HG02973 (cell line): ENCODE data around the gene VAMP4.

Source experiments
- ATAC-seq: cut with Tn5 transposase; IDR thresholded peaks from one replicate; pipeline ENCODE4 v1.9.1; 2021; ENCODE audit warnings: moderate library complexity; ENCODE audit not compliant: unreplicated experiment

The VAMP4 gene

GRCh38 chr1:171653796-171654195, 88.1 kb downstream of the VAMP4 start:
- no peak for ATAC-seq

- no peak for ATAC-seq
Observed at GRCh38 chr1:171652234-171652822, 89.5 kb downstream of the VAMP4 start, which contains the start of gene MYOC. Gene MYOC (minus strand): TSS chr1:171652688. CDS start chr1:171652611, 77 bp downstream.
